Measurements from ENCODE around the gene TSPAN12. TPM values are rescaled to one million over a fixed set of nuclear protein-coding genes. Genes with fewer than 3 reads are reported as not detected.
"Not testable (repeated sequence)": the region's sequence is repeated elsewhere in the genome, so short reads cannot be mapped to it uniquely, and the experiment has no call there.

The TSPAN12 gene
- total RNA-seq, 1 donor = not detected

DNA sequence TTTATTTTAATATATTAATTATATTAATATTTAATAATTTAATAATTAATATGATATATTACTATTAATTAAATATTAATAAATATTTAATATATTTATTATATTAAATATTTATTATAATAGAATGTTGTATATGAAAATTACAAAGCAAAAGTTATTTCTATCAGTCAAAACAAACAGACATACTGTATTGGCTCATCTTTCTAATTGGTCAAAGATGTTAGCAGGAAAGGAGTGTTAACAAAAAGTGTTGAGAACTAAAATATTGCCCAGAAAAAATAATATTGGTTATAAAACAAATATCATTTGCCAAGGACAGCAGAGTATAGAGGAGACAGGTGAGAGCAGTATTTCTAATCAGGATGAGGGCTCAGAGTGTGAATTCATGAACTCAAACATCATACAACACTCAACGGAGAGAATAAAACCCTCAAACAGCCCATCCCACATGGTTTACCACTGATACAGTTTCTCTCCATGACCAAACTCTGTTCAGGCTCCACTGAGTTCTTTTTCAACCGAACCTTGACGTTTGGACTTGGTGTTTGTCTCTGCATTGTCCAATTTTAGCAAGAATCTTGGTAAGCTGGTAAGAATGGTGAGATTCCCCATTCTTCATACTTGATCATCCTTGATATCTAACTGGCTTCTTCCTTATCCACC is 58.0 kb downstream of the TSPAN12 start:
- Histone ChIP-seq H3K27me3 (ENCODE audit: insufficient read depth, low read length) (no peaks in the 10 kb centered on the region), H3K9me3 (ENCODE audit: low read depth, low read length) (no peaks in the 10 kb centered on the region), H3K4me1 (ENCODE audit: insufficient read depth, low read length) (no peaks in the 10 kb centered on the region), H3K4me3 (ENCODE audit: low read length) (no peak overlapping the region)

DNA sequence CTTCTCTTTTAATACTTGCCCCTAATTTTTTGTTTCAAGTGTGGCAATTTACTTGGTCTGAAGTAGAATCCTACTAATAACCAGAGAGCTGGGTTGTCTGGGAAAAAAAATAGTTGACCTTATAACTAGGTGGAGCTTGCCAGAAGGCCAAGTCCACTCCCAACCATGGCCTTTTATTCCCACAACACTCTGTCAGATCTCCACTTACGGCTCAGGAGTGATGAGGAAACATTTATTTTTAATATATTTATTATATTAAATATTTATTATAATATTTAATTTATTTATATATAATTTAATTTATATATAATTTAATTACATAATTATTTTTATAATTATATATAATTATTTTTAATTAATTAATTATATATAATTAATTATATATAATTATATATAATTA is 58.8 kb downstream of the TSPAN12 start:
- no peaks in the 10 kb centered on the region for H3K9me3 ChIP-seq (ENCODE audit: low read depth, low read length)
- H3K4me1 ChIP-seq (ENCODE audit: insufficient read depth, low read length) = no peaks in the 10 kb centered on the region
- no peaks in the 10 kb centered on the region for H3K27me3 ChIP-seq (ENCODE audit: insufficient read depth, low read length)
- no peak overlapping the region for H3K4me3 ChIP-seq (ENCODE audit: low read length)

DNA sequence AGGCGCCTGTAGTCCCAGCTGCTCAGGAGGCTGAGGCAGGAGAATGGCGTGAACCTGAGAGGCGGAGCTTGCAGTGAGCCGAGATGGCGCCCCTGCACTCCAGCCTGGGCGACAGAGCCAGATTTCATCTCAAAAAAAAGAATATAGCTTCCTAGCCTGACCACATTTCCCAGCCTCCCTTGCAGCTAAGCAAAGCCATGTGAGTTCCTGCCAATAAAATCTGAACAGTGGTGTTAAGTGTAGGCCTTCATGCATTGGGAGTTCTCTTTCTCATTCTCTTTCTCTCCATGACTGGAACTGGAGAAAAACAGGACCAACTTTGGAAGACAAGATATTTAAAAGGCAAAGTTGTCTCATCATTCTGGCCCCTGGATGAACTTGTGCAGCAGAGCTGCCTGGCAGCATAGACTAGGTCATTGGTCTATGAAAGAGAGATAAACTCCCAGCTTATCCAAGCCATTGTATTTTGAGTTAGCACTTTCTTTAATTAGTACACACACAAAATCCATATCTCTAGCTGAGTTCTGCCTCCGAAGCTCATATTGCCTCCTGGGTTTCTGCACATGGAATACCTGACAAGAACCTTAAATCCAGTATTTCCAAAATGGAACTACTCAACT is 60.8 kb downstream of the TSPAN12 start:
- Histone ChIP-seq H3K4me3 (ENCODE audit: low read length) (no peak overlapping the region), H3K27me3 (ENCODE audit: insufficient read depth, low read length) (no peaks in the 10 kb centered on the region), H3K4me1 (ENCODE audit: insufficient read depth, low read length) (no peaks in the 10 kb centered on the region), H3K9me3 (ENCODE audit: low read depth, low read length) (no peaks in the 10 kb centered on the region)

DNA sequence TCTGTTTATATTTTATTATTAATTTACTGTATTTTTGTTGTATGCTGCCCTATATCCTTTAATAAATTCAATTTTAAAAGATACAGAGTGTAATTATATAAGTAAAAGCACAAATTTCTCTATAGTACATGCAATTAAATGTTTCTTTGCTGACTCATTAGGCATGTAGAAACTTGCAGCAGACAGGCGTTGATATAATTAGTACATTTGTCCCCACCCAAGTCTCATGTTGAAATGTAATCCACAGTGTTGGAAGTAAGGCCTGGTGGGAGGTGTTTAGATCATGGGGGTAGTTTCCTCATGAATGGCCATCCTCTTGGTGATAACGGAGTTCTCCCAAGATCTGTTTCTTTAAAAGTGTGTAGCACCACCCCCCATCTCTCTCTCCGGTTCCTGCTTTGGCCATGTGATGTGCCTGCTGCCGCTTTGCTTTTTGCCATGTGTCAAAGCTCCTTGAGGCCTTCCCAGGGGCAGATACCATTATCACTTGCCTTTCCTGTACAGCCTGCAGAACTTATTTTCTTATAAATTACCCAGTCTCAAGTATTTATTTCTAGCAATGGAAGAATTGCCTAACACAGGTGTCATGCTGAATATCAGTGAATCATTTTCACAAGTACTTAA is 63.7 kb downstream of the TSPAN12 start:
- Histone ChIP-seq H3K9me3 (ENCODE audit: low read depth, low read length) (no peaks in the 10 kb centered on the region), H3K4me1 (ENCODE audit: insufficient read depth, low read length) (no peaks in the 10 kb centered on the region), H3K27me3 (ENCODE audit: insufficient read depth, low read length) (no peaks in the 10 kb centered on the region), H3K4me3 (ENCODE audit: low read length) (no peak overlapping the region)

DNA sequence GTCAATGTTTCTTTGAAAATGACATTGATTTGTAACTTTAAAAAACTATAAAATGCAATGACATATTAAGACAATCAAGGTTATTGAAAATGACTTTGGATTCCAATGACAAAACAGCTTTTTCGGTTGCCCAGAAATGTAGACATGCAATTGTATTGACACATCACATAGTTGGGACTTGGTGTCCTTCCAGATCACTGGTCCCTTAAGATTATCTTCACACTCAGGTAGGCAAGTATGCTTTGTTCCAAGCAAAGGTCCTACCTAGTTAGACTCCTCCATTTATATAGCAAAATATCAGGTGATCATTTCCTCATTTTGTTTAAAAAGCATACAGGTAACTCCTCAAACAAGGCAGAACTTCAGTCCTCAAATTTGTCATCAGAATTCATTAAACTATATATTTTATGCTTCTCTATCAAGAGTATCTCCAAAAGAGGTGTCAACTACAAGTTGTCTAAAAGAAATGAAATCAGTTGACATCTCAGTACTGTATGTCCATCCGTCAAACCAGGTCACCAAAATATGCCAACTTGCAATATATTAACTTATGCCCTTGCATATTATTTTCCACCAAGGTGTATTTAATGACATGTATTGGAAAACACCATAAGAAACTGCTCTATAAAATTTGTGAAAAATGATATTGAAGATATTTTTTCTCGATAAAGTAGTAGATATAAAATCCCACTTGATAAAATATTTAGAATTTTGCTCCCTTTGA is 64.6 kb downstream of the TSPAN12 start:
- H3K4me1 ChIP-seq (ENCODE audit: insufficient read depth, low read length) = no peaks in the 10 kb centered on the region
- no peaks in the 10 kb centered on the region for H3K9me3 ChIP-seq (ENCODE audit: low read depth, low read length)
- H3K27me3 ChIP-seq (ENCODE audit: insufficient read depth, low read length) = no peaks in the 10 kb centered on the region
- no peak overlapping the region for H3K4me3 ChIP-seq (ENCODE audit: low read length)

DNA sequence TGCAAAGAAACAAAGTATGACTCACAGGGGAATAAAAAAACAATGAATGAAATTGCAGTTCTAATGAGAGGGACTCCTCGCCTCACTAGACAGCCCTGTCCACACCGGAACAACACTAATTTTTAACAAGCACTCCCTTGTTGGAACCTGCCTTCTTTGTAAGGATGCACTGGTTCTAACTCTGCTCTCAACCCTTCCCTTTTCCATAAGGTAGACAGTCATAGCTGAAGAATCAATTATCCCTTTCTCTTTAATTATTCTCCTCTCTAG is 65.1 kb downstream of the TSPAN12 start:
- Histone ChIP-seq H3K4me1 (ENCODE audit: insufficient read depth, low read length) (no peaks in the 10 kb centered on the region), H3K4me3 (ENCODE audit: low read length) (no peak overlapping the region), H3K9me3 (ENCODE audit: low read depth, low read length) (no peaks in the 10 kb centered on the region), H3K27me3 (ENCODE audit: insufficient read depth, low read length) (no peaks in the 10 kb centered on the region)

DNA sequence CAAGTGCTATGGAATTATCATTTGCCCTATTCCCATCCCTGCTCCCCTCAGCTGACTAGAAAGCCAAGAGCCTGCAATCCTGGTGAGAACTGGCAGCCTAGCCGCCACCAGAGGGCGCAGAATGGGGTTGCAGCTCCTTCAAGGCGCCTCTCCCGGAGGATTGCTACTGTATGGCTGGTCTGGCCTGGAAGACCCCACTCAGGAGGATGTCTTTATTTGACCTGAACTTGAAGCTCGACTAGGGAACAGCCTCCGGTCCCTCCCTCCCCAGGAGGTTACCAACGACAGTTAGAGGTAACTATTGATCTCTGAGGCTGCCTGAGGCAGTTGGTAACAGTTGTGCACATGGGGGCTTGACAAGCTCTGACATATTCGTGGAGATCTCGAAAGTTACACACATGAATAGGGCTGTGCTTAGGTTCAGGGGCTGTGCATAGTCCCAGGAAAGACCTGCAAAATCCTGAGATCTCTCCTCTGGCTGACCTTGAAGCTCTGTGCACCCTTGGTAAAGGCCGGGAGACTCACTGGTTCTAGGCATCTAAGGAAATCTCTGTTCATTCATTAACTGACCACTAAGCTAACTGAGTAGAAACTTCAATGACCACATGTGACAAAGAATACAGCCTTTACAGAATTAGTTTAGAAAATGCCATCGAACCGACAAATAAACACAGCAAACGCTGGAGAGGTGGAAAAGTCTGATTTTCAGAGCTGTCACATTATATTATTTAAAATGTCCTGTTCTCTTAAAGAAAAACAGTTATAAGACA is 65.7 kb downstream of the TSPAN12 start:
- Histone ChIP-seq H3K4me3 (ENCODE audit: low read length) (no peak overlapping the region), H3K4me1 (ENCODE audit: insufficient read depth, low read length) (no peaks in the 10 kb centered on the region), H3K9me3 (ENCODE audit: low read depth, low read length) (no peaks in the 10 kb centered on the region), H3K27me3 (ENCODE audit: insufficient read depth, low read length) (no peaks in the 10 kb centered on the region)

DNA sequence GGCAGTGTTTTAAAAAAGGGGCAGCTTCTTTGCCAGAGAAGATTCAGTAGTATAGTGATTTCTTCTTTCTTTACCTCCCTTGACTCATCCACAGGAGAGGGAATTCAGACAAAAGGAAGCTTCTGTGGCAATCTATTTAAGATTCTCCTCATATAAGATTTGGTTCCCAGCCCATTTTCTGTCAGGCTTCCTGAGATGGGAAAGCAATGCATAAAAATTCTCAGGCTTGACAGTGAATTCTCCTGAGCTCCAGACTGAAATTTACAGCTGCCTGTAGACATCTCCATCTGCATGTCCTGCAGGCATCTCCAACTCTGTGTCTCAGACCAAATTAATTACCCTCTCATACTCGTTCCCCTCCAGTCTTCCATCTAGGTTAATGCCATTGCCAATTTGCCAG is 72.8 kb downstream of the TSPAN12 start:
- Histone ChIP-seq H3K4me3 (ENCODE audit: low read length) (no peak overlapping the region), H3K4me1 (ENCODE audit: insufficient read depth, low read length) (no peaks in the 10 kb centered on the region), H3K9me3 (ENCODE audit: low read depth, low read length) (no peaks in the 10 kb centered on the region), H3K27me3 (ENCODE audit: insufficient read depth, low read length) (no peaks in the 10 kb centered on the region)

DNA sequence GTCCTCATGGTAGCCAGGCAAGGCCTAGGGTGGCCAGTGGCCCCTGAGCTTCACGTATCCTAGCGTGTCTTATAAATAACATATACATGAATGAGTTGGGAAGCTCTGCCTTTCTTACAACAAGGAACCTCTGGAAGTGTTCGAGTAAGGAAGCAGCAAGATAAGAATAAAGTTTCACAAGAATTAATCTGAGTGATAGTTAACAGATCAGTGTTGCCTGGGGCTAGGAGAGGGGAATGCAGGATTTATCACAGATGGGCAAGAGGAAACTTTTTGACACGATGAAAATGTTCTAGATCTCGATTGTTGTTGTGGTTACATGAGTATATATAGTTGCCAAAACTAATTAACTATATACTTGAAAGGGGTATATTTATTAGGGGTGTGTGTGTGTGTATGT is 74.2 kb downstream of the TSPAN12 start:
- Histone ChIP-seq H3K4me3 (ENCODE audit: low read length) (no peak overlapping the region), H3K27me3 (ENCODE audit: insufficient read depth, low read length) (no peaks in the 10 kb centered on the region)

DNA sequence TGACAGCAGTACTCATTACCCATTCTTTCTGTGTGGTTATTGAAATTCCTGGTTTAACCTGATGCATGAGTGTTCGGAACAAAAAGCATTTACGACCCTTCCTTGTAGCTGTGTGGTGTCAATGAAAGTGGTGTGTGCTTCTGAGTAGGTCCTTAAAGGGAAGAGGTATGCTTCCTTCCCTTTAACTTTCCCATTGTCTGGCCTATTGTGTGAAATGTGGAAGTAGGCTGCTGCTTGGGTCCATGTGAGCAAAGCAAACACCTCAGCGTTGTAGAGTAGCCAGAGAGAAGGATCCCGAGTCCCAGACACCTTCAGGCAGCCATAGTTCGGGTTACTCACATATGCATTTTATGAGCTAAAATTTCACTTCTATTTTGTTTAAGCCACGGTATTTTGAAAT is 74.7 kb downstream of the TSPAN12 start:
- no peaks in the 10 kb centered on the region for H3K4me1 ChIP-seq (ENCODE audit: insufficient read depth, low read length)
- no peak overlapping the region for H3K4me3 ChIP-seq (ENCODE audit: low read length)
- no peaks in the 10 kb centered on the region for H3K9me3 ChIP-seq (ENCODE audit: low read depth, low read length)
- no peaks in the 10 kb centered on the region for H3K27me3 ChIP-seq (ENCODE audit: insufficient read depth, low read length)

More for the DNA sequence above, 74.2 kb downstream of the TSPAN12 start:
- Histone ChIP-seq H3K9me3 (ENCODE audit: low read depth, low read length) (no peaks in the 10 kb centered on the region), H3K4me1 (ENCODE audit: insufficient read depth, low read length) (no peaks in the 10 kb centered on the region)

DNA sequence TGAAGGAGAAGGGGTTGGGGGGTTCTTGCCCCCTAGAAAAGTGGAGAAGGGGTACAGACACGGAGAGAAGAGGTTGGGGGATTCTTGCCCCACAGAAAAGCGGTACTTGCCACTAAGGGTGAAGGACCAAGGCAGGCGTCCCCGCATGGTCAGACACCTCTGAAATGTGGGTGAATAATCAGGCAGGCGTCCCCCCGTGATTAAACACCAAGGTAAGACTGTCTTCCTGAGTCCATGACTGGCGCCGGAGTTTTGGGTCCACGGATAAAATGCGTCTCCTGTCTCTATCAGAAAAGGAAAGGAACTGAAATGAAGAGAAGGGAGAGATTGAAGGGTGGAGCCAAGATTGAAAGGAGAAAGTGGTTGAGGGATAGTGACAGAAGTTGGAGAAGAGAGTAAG is 76.0 kb downstream of the TSPAN12 start:
- not testable (repeated sequence) for H3K4me3 ChIP-seq (ENCODE audit: low read length); H3K27me3 ChIP-seq (ENCODE audit: insufficient read depth, low read length); H3K9me3 ChIP-seq (ENCODE audit: low read depth, low read length); H3K4me1 ChIP-seq (ENCODE audit: insufficient read depth, low read length)

DNA sequence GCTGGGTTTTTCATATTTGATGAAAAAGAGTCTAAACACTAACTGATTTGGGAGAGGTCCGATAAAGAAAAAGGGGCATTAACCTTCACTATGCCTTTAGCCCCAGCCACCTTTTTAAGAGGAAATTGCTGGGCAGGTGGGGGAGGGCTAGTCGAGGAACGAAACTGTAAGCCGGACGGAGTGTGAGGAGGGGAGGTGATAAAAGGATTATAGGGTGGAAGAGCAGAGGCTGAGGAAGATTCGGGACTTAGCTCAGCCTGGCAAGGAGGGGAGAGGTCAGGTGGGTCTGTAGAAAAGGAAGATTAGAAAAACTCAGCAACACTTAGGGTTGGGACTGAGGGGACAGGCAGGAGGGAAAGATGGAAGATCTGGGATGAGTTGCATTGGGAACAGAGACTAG is 77.0 kb downstream of the TSPAN12 start:
- Histone ChIP-seq H3K9me3 (ENCODE audit: low read depth, low read length) (no peaks in the 10 kb centered on the region), H3K27me3 (ENCODE audit: insufficient read depth, low read length) (no peaks in the 10 kb centered on the region), H3K4me3 (ENCODE audit: low read length) (no peak overlapping the region), H3K4me1 (ENCODE audit: insufficient read depth, low read length) (no peaks in the 10 kb centered on the region)

DNA sequence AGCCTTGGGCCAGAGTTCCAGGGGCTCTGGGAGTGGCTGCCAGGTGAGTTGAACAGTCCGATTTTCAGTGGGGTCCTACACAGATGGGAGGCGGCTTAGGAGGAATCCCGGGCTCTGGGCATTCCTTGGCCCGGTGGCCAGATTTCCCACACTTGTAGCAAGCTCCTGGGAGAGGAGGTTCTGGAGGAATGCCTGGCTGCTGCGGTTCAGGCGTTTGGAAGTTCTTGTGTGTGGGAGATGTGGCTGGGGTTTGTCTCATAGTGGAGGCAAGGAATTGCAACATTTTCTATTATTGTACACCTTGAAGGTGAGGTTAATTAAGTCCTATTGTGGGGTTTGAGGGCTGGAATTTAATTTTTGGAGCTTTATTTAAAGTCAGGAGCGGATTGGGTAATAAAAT is 77.5 kb downstream of the TSPAN12 start:
- not testable (repeated sequence) for H3K27me3 ChIP-seq (ENCODE audit: insufficient read depth, low read length); H3K4me3 ChIP-seq (ENCODE audit: low read length); H3K4me1 ChIP-seq (ENCODE audit: insufficient read depth, low read length); H3K9me3 ChIP-seq (ENCODE audit: low read depth, low read length)

DNA sequence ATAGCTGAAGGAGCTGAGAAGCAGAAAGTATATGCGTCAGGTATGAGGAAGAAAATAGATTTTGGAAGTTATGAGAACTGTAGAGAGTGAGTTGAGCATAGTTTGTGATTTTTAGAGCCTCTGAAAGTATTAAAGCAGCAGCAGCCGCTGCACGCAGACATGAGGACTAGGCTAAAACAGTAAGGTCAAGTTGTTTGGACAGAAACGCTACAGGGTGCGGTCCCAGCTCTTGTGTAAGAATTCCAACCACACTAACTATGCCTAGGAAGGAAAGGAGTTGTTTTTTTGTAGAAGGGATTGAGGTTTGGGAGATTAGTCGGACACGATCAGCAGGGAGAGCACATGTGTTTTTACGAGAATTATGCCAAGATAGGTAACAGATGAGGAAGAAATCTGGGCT is 78.9 kb downstream of the TSPAN12 start:
- not testable (repeated sequence) for H3K27me3 ChIP-seq (ENCODE audit: insufficient read depth, low read length); H3K4me3 ChIP-seq (ENCODE audit: low read length); H3K4me1 ChIP-seq (ENCODE audit: insufficient read depth, low read length); H3K9me3 ChIP-seq (ENCODE audit: low read depth, low read length)

DNA sequence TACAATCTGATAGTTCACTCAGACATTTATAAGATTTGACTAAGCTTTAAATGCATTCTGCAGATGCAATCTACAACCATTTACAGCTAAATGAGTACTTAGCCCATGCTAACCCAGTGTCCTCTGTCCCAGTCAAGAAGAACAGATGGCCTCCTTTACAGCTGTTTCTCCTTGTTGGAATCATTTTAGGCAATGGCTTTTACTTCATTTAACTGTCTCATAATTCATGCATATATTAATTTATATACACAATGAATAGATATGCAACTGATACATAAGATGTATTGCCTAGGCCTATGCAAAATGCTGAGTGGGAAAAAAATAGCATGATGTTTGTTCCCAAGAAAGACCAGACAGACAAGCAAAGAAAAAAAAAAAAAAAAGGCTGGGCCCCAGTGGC is 82.2 kb downstream of the TSPAN12 start:
- Histone ChIP-seq H3K4me3 (ENCODE audit: low read length) (no peak overlapping the region), H3K9me3 (ENCODE audit: low read depth, low read length) (no peaks in the 10 kb centered on the region), H3K27me3 (ENCODE audit: insufficient read depth, low read length) (peaks cover 2% of the 10 kb centered on the region), H3K4me1 (ENCODE audit: insufficient read depth, low read length) (no peaks in the 10 kb centered on the region)

Data from mononuclear cell (primary cell).